ENCODE measurements around the gene KYAT1.
"Not testable (repeated sequence)": the region's sequence is repeated elsewhere in the genome, so short reads cannot be mapped to it uniquely, and the experiment has no call there.

DNA sequence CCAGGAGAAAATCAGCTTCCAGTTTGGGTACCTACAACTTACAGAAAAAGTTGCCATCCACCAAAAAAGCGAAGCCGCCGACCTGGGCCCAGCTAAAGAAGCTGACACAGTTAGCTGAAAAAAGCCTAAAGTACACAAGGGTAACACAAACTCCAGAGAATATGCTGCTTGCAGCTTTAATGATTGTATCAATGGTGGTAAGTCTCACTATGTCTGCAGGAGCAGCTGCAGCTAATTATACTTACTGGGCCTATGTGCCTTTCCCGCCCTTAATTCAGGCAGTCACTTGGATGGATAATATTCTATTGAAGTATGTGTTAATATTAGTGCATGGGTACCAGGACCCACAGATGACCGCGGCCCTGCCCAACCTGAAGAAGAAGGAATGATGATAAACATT is 27.3 kb downstream of the KYAT1 start:
- TF ChIP-seq, protein P1, sequence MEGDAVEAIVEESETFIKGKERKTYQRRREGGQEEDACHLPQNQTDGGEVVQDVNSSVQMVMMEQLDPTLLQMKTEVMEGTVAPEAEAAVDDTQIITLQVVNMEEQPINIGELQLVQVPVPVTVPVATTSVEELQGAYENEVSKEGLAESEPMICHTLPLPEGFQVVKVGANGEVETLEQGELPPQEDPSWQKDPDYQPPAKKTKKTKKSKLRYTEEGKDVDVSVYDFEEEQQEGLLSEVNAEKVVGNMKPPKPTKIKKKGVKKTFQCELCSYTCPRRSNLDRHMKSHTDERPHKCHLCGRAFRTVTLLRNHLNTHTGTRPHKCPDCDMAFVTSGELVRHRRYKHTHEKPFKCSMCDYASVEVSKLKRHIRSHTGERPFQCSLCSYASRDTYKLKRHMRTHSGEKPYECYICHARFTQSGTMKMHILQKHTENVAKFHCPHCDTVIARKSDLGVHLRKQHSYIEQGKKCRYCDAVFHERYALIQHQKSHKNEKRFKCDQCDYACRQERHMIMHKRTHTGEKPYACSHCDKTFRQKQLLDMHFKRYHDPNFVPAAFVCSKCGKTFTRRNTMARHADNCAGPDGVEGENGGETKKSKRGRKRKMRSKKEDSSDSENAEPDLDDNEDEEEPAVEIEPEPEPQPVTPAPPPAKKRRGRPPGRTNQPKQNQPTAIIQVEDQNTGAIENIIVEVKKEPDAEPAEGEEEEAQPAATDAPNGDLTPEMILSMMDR (IDR thresholded peaks at IDR 0.05), result not testable (repeated sequence)
- not testable (repeated sequence) for TF ChIP-seq EZH2phosphoT487 (IDR thresholded peaks at IDR 0.05)
